Measurements from ENCODE around the gene ZKSCAN8.

Gene ZKSCAN8

DNA sequence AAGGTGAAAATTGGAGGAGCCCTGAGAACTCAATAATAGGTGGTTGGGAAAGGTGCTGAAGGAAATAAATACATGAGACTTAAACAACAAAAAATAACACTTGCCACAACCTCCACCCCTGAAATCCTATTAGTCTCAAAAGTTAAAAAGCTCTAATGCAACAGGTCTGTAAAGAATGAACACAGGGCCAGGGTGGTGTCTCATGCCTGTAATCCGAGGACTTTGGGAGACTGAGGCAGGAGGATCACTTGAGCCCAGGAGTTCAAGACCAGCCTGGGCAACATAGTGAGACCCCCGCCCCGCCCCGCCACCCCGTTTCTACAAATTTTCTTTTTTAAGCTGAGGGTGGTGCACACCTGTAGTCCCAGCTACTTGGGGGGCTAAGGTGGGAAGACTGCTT is 1.1 kb upstream of the ZKSCAN8 start:
- DNase-seq: no peak

DNA sequence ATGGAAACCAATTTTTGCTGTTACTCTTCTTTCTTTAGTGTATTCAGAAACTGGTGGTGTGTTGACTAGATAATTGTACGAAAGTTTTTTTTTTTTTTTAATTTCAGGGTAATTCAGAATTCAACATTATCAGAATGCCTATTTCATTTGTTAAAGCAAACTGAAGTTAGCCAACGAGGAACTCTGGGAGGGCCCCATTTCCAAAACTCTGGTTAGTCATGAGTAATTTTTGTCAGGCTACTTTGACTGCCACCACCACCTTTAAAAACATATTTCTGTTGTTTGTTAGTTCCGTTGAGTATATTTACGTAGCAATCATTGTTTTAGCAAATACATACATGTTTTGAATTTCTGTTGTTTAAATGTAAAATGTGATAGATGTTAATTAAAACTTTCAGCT is 763 bp downstream of the ZKSCAN8 start:
- peak; percentile 49 for DNase-seq

DNA sequence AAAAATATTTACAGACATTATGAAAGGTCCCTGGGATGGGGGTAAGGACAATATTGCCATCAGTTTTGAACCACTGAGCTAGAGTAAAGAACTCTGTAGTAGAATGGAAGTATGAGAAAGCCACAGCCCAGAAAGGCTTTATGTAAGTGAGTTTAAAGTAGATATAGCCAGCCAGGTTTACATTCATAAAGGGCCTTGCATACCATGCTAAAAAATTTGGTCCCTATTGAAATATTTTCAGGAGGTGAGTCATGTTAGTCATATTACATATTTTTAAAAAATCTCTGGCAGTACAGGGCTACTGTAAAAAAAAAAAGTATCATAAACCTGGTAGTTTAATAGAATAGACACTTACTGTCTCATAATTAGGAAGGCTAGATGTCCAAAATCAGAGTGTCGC is 3.5 kb downstream of the ZKSCAN8 start:
- no peak for DNase-seq

DNA sequence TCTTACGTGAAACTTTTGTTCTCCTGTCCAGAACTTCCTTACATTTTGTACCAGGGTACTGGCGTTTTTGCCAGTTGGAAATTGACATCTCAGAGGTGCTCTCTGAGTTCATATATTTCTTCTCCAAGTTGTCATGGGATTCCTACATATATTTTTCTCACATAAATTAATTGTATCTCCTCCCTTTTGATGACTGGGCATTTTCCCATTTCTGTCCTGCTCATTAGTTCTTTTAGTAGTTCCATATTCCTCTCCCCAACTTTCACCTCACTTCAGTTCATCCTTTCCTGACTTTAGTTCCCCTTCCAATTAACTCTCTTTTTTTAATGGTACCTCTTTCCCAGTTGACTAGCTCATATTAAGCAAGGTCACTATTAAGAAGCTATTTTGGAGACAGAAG is 10.8 kb downstream of the ZKSCAN8 start:
- DNase-seq: no peak

DNA sequence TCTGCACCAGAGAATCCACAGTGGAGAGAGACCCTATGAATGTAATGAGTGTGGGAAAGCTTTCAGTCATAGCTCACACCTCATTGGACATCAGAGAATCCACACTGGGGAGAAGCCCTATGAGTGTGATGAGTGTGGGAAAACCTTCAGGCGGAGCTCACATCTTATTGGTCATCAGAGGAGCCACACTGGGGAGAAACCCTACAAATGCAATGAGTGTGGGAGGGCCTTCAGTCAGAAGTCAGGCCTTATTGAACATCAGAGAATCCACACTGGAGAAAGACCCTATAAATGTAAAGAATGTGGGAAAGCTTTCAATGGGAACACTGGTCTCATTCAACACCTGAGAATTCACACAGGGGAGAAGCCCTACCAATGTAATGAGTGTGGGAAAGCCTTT is 11.9 kb downstream of the ZKSCAN8 start:
- no peak for DNase-seq

DNA sequence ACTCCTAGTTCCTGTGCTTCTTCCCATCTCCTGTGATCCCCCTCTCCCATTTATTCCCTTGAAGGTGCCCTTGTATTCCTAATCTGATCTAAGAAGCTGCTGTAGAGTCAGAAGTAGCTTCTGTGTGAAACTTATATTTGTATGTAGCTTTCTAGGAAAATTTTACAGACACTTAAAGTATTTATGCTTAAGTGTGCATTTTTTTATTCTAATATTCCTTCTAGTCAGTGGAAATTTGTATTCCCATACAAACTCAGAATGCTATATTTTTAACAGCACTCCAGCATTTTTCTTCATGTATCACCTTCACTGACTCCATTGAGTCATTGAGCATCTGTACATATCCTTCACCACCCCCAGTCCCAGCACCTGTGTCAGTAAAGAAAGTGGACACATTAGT is 12.7 kb downstream of the ZKSCAN8 start:
- no peak for DNase-seq

DNA sequence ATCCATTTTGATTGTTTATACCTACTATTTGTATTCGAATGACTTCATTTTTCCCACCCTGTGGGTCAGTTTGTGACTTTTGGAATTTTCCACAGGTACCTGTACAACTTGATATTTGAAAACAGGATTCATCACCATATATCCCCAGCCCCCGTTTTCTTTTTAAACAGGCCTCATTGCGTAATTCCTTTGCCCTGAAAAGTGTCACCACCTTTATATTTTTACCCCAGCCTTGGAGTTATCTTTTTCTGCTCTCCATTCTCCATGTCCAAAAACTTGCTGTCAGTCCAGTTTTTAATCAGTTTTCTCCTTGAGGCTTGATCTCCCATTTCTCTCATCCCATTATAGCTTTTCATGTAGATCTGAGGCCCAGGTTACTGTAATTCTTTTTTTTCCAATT is 16.6 kb downstream of the ZKSCAN8 start:
- no peak for DNase-seq

DNA sequence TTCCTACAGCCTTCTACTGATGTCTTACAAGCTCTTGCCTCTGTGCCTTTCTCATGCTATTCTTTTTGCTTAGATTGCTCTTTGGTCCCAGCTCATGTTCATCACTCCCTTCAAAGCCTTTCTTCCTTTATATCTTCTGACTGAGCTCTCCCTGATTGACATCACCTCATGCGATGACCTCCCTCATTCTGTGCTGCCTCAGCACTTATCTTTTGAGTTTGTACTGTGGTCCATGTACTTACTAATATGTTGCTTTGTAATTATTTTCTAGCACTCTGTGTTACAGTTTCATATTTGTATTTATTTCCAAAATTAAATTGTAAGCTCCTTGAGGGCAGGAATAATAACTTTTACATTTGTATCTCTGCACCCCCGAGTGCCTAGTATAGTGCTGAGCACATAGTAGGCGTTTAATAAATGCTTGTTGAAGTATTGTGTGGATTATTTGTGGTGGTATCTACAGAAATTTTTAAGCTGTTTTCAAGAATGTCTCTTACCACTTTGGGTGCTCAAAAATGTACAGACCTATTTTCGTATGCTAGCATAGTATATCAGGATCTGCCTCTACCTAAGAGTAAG is 17.4 kb downstream of the ZKSCAN8 start:
- DNase-seq: no peak

DNA sequence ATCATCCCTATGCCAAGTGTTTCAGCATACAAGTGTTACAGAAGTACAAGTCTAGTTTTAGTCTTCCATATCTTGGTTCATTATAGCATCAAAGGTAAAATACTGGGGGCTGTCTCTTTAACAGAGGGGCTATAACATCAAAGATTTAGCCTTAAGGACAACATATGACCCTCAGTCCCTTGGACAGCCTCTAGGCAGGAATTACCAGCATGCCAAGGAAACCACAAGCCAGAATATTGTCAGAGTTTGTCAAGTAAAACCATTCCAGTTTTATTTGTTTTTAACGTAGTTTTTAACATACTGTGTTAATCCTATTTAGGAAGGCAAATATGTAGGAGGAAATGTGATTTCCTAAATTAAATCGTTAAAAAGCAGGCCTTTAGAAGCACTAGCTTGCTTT is 18.6 kb downstream of the ZKSCAN8 start:
- DNase-seq: no peak

DNA sequence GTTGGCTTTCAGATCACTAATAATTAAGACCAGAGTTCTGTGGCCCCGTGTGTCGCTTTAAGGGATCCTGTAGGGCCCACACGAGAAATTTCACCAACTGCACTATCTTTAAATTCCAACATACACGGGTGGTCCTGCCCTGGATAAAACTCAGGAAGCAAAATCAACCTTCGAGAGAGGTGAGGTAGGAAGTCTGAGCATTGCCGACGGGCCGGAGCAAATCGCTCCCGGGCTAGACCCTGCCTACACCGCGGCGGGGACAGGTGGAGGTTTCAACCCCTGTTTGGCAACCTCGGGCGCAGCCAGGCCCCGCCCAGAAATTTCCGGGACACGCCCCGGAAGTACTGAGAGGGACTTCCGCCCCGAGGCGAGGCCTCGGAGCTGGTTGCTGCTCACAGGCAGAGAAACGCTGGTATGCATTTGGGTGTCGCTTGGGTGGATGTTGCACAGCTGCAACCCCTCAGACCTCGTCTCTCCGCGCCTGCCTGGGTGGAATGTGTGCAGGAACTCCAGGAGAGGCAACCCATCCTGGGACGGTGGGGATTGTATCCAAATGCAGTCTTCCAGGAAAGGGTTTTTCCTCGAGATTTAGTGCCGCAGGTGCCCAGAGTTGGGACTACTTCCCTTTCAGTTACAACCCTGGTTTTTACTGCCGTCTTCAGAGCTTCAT is 19.9 kb downstream of the ZKSCAN8 start:
- peak; percentile 87 for DNase-seq

DNA sequence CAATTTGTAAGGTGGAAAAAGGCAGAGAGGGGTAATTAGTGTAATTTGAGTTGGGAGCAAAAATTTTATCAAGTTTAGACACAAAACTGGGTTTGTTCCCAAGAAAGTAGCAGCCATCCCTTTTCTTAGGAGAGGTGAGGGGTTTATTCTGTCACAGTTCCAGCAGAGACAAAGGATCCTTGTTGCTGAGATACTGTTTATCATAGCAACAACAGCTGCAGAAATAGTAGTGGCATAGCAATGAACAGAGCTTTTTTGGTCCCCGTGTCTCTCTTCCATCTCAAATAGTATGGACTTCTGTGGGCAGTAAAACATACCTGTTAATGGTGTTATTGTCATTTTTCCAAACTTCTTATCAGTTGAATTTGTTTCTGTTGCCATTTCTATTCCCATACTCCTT is 23.9 kb downstream of the ZKSCAN8 start:
- no peak for DNase-seq

DNA sequence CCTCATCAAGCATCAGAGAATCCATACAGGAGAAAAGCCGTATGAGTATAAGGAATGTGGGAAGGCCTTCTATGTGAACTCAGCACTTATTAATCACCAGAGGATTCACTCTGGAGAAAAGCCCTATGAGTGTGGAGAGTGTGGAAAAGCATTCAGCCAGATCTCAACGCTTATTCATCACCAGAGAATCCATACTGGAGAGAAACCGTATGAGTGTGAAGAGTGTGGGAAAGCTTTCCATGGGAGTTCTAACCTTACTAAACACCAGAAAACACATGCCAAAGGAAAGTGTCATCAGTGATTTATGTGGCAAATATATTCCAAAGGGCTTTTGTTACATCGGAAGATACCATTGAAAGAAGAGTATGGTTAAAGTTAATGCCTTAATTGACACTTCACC is 25.4 kb downstream of the ZKSCAN8 start:
- DNase-seq: no peak

DNA sequence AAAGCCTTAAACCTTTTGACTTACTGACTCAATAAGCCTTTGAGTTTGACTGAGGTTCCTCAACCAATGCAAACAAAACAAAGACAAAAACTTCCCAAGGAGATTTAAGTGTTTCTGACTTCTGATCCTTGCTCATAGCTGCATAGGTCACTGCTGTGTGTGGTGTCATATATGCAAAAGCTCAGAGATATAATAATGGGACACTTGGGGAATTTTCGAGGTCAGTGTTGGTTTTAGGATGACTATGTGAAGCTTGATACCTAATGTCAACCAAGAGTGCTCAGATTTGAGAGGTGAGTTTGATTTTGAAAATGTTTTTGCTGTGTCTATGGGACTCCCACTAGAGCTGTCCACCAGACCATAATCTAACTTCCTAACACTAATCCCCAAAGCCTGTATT is 26.2 kb downstream of the ZKSCAN8 start:
- DNase-seq: no peak

DNA sequence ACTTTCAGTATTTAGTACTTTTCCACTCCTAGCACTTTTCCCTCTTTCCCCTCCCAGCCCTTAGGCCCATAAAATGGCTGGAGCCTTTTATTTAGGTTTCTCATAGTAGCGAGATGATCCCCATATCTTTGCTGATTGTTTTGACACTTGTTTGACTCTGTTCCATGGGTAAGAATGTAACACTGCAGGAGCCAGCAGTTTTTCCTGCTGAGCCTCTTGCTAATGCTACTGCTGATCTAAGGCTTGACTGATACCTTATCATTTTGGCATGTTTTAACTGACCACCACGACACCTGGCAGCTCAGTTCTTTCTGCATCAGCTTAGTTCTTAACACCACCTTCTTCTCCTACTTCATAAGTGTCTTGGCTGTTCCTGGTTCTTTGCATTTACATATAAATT is 29.6 kb downstream of the ZKSCAN8 start:
- no peak for DNase-seq

DNA sequence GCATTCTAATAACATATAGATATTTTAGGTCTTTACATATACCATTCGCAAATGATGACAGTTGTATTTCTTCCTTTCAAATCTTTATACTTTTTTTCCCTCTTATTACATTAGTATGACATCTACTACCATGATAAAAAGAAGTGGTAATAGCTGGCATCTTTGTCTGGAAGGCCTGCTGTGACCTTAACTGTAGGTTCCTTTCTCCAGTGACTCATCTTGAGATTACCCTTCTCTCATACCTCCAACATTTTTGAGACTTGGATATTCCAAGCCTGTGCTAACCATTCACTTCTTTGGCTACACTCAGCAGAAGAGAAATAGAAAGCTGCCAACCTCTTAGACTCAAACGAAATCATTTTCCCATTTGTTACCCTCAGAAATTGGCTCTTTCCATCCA is 30.3 kb downstream of the ZKSCAN8 start:
- DNase-seq: no peak

DNA sequence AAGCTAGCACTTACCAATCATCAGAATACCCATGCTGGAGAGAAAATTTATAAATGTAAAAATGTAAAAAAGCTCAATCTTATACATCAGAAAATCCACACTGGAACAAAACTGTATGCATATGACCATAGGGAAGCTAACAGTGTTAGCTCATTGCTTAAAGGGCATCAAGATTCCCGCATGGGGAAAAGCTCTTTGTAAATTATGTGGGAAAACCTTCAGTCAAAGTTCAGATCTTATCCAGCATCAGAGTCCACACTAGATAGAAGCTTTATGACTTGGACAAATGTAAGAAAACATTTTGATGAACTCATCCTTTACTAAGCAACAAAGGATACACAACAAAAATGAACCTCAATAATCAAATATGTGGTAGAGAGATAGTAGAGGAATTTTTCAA is 34.7 kb downstream of the ZKSCAN8 start:
- DNase-seq: no peak

DNA sequence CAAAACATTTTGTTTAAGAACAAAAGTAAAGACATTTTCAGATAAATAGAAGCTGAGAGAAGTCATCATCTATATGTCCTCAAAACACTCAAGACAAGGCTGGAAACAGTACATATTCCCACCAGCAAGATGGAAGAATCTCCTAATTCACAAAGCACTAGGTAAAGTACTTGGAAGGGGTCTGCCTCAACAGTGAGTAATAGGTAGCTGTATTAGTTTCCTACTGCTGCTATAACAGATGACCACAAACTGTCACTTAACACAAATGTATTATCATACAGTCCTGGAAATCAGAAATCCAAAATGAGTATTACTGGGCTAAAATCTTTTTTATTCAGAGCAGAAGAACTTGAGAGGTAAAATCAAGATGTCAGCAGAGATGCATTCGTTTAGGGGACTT is 40.6 kb downstream of the ZKSCAN8 start:
- no peak for DNase-seq

DNA sequence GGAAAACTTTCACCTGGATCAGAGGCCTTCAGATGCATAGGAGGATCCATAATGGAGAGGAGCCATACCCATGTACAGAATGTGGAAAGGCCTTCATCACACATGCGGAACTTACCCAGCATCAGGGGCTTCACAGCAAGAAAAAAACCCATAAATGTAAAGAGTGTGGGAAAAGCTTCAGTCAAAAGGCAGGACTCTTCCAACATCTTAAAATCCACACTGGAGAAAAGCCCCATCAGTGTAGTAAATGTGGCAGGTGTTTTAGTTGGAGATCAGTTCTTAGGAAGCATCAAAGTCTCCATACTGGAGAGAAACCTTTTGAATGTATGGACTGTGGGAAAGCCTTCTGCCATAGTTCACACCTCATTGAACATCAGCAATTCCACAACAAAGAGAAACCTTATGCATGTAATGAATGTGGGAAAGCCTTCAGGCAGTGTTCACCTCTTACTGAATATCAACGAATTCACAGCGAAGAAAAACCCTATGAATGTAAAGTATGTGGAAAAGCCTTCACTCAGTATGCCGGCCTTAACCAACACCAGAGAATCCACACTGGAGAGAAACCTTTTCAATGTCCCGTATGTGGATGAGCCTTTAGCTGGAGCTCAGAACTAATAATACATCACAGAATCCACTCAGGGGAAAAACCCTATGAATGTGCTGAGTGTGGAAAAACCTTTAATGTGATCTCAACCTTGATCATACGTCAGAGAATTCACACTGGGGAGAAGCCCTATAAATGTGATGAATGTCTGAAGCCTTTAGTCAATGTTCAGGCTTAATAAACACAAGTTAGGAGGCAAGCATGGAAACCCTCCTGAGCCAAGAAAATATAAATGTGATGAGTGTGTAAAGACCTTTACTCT is 46.7 kb downstream of the ZKSCAN8 start:
- no peak for DNase-seq

DNA sequence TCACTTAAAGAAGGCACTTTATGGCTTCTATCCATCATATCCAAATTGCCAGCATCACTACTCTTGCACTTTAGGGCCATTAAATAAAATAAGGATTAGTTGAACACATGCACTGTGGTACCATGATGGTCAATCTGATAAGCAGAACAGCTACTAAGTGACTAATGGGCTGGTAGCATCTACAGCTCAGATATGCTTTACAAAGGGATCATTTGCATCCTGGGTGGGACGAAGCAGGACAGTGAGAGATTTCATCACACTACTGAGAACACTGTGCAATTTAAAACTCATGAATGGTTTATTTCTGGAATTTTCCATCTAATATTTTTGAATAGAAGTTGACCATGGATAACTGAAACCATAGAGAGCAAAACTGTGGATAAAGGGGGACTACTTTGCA is 58.3 kb downstream of the ZKSCAN8 start:
- no peak for DNase-seq

DNA sequence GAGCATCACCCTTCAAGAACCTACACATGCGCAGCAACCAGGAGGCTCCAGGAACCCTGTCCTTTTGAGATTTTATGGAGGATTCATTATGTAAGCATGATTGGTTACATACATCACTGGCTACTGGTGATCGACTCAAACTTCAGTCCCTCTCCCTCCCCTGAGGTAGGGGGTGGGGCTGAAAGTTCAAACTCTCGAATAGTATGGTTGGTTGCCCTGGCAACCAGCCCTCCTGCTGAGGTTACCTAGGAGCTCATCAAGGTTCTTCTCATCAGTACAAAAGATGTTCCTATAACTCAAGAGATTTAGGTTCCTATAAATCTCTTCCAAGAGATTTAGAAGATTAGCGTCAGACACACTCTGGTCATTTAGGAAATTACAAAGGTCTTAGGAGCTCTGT is 61.5 kb downstream of the ZKSCAN8 start:
- no peak for DNase-seq

DNA sequence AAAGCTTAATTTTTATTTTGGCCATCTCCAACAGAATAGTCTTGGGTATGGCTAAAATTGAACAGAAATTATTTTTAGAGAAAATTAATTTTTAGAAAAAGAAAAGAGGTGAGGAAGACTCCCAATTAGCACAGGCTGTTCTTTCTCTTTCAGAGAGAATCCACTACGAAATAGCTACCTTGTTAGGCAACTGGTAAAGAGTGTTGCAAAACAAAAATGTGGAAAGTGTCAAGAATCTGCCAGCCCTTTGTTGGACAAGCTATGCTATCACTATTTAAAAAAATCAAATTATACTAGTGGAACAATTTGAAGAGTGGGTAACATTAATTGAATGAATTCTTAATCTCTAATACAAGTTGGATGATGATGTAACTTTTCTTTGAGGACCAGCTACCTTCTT is 64.2 kb downstream of the ZKSCAN8 start:
- DNase-seq: no peak

DNA sequence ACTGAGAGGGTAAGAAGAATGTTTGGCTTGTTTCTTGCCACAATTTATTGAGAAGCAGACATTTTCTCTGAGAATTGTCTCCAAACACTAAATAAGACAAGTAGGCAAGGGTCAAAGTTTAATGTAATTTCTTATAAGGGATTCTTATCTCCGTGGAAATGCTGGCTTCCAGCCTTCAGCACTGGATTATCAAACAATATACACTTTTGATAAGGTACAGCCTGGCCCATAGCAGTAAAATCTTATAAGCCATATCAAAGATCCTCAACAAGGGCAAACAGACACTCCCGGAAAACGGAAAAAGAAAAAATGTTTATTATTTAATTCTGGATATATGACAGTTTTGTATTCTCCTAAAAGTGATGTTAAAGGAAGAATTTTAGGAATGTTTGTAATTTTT is 64.8 kb downstream of the ZKSCAN8 start:
- DNase-seq: no peak

DNA sequence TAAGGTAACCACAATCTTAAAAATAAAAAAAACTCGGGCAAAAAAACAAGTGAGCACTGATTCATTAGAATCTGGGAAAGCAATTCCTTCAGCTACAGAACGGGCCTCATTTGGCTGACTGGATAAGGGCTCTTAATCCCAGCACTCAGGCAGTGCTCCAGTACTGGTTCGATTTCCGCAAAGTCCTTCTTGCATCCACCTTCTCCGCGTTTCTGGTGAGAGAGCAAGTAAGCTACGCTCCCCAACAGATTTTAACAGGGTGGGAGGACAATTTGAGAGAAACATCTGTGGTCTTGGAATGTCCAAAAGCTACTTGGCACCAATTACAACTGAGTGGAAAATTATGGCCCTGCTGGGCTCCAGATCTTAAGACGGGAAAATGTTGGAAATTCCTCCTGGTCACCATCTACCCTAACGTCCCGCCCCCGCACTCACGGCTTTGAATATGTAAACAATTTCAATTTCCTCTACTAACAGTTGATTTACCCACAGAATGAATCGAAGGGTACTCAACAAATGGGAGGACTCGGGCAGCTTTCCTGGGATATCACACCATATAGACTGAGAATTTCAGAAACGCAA is 65.3 kb downstream of the ZKSCAN8 start:
- DNase-seq: no peak

DNA sequence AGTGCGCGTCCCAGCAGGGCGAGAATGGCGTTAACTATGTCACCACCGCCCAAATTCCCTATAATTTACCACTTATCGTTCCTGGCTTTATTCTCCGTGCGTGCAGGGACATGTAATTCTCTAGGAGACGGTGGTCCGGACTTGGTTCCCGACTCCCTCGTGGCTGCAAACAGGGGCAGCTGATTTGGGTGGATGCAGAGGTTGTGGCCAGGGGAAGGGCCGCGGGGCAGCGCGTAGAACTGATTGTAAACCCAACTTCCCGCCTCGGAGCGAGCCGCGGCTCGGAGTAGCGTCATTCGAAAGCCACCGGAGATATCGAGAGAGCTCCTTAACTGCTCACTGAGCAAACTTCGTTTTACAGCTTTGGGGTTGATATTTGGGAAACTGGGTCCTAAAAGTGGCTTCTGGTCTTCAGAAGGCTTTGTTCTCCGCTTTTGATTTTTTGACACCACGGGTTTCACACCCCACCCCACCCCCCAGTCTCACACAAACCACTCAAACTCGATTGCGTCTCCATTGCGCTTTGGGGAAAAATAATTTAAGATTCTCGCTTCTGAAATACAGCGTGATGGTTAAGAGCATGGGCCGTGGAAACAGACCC is 65.9 kb downstream of the ZKSCAN8 start:
- DNase-seq: peak; percentile 63

All from hematopoietic multipotent progenitor cell treated with erythropoietin and hydrocortisone succinate and interleukin-3 and kit ligand, for 6 days (in vitro differentiated cells).